GM21390 (cell line): Measurements from ENCODE around the gene TRIM6.
A peak's percentile ranks its signal among the peaks of the same experiment; 100 is the strongest.
"Not testable (repeated sequence)": the region's sequence is repeated elsewhere in the genome, so short reads cannot be mapped to it uniquely, and the experiment has no call there.

Experiments used
- ATAC-seq: cut with Tn5 transposase; IDR thresholded peaks from one replicate; pipeline ENCODE4 v1.9.1; 2021; ENCODE audit not compliant: unreplicated experiment

TRIM6 gene, protein sequence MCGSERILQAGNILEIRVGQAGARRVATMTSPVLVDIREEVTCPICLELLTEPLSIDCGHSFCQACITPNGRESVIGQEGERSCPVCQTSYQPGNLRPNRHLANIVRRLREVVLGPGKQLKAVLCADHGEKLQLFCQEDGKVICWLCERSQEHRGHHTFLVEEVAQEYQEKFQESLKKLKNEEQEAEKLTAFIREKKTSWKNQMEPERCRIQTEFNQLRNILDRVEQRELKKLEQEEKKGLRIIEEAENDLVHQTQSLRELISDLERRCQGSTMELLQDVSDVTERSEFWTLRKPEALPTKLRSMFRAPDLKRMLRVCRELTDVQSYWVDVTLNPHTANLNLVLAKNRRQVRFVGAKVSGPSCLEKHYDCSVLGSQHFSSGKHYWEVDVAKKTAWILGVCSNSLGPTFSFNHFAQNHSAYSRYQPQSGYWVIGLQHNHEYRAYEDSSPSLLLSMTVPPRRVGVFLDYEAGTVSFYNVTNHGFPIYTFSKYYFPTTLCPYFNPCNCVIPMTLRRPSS

DNA sequence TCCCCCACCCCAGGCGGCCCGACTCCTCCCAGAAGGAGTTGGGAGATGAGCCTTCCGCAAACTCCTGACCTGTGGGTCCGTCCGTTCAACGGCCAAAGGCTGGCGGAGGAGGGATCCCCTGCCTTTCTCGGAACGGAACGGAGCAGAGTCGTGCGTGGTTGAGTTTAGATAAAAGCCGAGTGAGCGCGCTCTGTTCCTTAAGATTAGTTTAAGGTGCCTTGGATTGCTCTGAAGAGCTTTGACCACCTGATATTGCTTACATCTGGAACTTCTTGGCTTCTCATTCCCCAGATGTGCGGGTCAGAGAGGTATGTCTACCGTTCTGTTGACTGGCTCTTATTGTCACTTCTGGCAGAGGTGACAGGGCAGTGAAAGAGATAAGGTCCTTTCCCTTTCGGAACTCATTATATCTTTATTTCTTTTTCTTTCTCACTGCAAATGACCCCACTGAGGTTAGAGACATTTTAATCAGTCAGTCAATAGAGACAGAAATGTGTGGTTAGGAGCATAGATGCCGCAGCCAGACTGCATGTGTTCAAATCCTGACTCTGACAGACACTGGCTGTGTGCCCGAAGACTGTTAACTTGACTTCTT is at the start of gene TRIM6:
TSS of gene TRIM6 (plus strand) at position 31 of the 595 bp plus-strand sequence. CDS start at position 292, 261 bp downstream.
- ATAC-seq: peak; percentile 44

DNA sequence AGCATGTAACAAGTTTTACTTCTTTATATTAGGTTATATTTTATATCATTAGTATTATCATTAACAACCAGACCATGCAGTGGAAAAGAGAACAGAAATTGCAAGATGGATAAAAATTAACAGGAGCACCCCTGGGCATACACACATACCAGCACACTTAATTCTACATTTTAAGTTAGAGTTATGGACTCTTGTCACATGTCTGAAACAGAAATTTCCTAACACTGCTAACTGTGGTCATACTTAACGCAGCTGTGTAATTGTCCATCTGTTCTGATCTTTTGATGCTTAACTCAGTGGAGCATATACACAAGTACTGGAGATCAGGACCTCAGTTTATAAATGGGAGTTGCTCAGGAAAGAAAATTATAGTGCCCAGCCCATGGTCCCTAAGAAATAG is 48.5 kb upstream of the TRIM6 start:
- no peak for ATAC-seq

DNA sequence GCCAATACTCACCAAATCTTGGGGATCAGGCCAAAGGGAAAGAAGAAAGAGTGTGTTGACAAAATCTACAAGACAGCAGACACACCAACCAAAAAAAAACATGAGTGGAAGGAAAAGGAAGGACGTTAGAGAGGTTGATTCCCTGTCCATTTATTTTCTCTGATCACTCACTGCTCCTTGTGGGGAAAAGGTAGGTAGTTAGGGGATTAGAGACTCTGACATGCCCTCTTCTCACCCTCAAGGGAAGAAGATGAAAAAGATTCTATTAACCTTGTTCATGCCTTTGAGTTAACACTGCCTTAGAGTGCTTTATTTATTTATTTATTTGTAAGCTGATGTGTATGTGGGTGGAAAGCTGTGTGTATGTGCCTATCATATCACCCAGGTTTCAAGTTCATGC is 48.0 kb upstream of the TRIM6 start, which contains the start of gene OR52H1:
TSS of gene OR52H1 (minus strand) at position 101 of the 400 bp plus-strand sequence. CDS start 3,035 bp downstream, outside the sequence.
- no peak for ATAC-seq

DNA sequence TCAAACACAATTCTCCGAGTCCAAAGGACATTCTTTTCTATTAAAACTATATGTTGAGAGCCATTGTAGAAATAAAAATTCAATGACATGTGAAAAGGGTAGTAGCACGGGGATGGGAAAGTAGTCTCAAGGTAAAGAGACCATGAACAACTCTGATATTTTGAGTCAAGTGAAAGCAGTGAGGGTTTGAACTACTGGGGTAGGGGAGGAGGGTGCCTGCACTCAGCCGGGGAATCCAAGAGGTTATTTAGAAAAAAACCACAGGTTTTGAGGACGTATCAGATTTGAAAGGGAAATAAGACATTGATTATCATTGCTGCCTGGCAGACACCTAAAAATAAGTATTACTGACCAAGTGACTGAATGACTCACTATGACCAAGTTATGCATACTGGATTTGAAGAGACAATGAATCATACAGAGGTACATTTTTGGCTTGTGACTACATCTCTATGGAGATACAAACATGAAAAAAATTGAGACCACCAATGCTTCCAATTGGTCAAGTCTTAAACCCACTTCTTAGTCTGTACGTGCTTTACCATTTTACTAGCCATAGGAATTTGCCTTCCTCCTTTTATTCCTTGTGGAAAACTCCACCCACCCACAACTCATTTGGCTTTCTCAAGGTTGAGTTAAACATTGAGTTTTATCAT is 45.9 kb upstream of the TRIM6 start:
- ATAC-seq: peak; percentile 63

DNA sequence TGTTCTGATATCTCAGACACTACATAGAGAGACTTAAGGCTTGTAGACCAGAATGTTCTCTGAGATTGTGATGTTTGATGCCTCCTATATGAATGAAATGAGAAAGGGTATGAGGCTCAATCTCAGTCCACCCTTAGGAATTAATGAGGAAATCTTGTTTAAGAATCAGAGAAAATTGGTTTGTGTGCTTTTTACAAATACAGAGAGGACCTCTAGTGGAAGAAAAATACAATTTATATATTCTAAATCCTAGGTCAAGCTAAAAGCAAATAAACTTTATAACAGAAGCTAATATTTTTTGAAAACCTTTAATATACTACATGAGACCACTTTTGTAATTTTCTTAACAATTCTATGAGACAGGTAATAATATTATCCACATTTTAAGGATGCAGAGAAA is 43.1 kb upstream of the TRIM6 start:
- no peak for ATAC-seq

DNA sequence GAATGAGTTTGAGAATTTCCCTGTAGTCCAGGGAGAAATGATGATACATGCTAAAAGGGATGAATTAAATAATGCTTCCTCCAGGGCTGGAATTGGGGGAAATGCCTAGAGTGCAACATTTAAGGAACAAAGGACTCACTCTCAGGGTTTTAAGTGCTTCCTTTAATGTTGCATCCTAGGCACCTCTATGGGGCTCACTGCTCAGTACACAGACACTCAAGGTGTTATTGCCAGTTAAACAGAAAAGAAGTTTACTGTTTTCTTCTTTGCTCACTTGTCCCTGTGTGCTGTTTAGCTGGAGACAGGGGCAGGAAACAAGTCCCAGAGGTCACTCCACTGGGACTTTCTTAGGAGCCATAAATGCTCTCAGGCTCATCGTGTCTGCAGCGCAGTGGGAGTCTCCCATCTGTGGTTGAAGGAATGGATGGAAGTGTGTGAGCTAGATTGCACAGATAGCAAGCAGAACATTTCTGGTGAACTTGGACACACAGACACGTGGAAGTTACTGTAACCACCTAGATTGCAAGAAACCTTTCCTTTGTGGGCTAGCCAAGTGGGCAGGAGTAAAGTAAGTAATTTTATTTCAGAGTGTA is 39.7 kb upstream of the TRIM6 start:
- no peak for ATAC-seq

DNA sequence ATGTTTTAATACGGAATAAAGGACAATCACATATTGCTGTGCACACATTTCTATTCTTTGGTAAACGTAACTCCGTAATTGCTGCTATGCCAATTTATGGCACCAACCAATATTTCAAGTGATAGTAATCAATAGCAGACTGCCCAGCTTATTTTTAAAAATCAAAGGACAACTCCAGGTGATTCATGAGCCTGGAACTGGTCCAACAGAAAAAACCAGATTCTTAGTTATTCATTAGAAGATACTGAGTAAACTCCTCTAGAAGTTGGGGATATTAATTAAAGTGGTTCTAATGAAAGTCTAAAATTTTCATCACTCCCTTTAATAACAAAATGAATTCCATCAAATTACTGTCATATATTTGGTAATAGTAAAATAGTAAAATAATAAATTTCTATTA is 38.7 kb upstream of the TRIM6 start:
- ATAC-seq: no peak

DNA sequence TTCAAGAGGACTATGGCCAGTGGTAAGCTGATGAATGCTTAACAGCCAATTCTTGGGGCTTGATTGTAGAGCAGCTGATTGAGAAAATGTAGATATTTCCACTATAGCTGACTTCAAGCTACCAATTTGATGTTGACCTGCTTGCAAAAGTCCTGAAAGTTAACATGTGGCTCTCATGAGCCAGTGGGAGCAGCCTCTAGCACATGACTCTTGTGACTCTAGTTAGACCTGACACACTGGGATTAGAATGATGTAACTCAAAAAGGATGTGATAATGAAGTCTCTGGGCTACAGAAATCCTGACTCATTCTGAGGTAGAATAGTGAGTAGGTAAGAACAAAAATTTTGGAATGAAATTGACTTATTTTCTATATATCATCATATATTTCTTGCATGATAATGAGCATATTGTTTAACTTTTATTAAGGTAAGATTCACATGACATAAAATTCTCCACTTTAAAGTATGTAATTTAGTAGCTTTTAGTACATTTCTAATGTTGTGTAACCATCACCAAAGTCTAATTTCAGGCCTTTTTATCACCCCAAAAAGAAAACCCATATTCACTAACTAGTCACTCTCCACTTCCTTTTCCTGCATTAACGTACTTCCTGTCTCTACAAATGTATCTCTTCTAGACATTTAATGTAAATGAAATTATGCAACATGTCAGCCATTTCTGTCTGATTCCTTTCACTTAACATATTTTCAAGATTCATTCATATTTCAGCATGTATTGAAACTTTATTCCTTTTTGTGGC is 32.0 kb upstream of the TRIM6 start:
- ATAC-seq: no peak

DNA sequence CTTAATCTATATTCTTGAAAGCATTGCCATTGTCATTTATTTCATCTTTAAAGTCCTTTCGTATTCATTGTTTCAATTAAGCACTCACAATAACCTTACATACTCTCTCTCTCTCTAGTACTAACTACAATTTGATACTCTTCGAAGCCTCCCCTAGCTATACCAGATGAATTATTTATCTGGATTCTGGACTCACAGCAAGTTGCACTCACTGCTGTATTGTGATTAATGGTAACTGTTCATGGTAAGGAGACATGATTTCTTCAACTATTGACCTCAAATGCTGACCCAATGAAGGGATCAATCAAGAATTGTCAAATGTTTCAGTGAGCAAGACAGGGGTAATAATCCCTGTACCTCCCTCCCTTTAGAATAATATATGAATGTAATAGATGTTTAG is 21.8 kb upstream of the TRIM6 start:
- ATAC-seq: no peak

DNA sequence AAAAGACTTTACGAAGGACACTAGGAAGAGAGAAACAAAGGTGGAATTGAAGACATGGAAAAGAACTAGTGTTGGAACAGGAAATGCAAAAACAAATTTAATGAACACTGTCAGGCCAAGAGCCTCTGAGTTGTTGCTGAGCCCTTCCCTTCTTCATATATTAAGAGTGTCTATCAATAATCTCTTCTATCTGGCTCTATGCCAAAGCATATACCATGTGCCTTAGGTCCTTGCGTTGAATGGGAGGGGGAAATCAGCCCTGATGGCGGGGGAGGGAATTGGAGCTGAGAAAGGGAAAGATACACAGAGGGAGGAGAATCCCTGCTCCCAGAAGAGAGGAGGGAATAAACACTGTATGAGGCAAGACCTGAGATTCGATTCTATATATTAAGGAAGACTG is 21.3 kb upstream of the TRIM6 start:
- ATAC-seq: no peak

DNA sequence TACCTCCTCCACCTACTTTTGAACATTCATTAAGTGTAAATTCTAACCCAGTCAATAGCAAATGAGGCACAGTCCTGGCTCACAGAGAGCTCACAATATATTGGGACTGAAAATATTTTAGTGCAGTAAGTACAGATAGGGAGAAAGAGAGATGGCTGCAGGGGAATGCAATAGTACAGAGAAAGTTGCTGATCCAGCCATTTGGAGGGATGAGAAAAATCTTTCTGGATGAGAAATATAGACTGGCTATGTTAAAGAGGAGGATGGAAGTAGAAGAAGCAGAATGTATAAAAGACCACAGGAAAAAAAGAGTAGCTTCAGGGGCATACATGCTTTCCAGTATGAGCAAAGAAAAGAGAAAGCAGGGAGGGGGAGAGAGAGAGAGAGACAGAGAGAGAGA is 19.3 kb upstream of the TRIM6 start:
- no peak for ATAC-seq

DNA sequence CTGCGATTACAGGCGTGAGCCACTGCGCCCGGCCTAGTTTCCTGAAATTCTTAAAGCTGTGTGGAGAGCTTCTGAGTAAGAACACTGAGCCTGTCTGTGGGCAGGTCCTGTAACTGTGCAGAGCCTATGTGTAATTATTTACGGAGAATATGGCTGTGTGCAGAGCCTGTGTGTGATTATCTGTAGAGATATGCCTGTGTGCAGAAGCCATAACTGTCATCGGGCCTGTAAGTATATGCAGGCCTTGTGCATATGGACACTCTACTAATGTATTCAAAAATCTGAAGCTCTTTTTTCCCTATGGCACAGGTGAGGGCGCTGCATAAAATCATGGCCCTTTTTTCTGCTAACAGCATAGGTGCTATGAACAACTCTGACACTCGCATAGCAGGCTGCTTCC is 15.9 kb upstream of the TRIM6 start, which contains the start of gene OR52B6:
TSS of gene OR52B6 (plus strand) at position 301 of the 400 bp plus-strand sequence. CDS start at position 301, 0 bp downstream.
- ATAC-seq: no peak

DNA sequence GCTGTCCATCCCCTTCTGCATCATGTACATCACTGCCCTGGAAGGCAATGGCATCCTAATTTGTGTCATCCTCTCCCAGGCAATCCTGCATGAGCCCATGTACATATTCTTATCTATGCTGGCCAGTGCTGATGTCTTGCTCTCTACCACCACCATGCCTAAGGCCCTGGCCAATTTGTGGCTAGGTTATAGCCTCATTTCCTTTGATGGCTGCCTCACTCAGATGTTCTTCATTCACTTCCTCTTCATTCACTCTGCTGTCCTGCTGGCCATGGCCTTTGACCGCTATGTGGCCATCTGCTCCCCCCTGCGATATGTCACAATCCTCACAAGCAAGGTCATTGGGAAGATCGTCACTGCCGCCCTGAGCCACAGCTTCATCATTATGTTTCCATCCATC is 15.4 kb upstream of the TRIM6 start:
- ATAC-seq: no peak

DNA sequence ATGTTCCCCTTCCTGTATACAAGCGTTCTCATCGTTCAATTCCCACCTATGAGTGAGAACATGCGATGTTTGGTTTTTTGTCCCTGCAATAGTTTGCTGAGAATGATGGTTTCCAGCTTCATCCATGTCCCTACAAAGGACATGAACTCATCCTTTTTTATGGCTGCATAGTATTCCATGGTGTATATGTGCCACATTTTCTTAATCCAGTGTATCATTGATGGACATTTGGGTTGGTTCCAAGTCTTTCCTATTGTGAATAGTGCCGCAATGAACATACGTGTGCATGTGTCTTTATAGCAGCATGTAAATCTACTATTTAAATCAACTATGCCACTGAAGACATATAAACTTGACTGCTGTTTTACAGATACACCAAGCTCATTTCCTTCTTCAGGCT is 12.0 kb upstream of the TRIM6 start:
- not testable (repeated sequence) for ATAC-seq

DNA sequence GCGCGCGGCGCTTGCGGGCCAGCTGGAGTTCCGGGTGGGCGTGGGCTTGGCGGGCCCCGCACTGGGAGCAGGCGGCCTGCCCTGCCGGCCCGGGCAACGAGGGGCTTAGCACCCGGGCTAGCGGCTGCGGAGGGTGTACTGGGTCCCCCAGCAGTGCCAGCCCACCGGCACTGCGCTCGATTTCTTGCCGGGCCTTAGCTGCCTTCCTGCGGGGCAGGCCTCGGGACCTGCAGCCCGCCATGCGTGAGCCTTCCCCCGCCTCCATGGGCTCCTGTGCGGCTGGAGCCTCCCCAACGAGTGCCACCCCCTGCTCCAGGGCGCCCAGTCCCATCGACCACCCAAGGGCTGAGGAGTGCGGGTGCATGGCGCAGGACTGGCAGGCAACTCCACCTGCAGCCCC is 6.5 kb upstream of the TRIM6 start:
- ATAC-seq: not testable (repeated sequence)

DNA sequence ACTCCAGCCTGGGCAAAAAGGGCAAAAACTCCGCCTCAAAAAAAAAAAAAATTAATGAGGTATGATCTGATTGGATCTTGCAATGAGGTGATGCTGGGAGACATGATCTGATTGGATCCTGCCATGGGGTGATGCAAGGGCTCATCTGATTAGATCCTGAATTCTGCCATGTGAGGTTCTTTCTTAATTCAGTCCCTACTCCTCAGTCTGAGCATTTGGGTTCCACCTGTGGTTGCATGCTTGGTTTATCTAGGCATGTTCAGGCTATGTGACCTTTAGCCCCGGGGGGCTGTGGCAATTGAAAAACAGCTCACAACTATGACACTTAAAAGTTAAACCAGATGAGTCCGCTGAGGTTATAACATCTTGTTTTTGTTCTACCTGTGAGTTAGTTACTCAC is 4.8 kb upstream of the TRIM6 start:
- no peak for ATAC-seq

DNA sequence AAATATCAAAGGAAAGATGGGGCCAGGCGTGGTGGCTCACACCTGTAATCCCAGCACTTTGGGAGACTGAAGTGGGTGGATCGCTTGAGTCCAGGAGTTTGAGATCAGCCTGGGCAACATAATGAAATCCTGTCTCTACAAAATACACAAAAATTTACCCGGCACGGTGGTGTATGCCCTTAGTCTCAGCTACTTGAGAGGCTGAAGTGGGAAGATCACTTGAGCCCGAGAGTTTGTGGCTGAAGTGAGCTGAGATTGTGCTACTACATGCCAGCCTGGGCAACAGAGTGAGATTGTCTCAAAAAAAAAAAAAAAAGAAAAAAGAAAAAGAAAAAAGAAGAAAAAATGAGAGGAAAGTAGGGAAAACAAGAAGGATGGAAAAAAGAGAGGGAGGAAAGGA is 3.8 kb upstream of the TRIM6 start:
- ATAC-seq: no peak

DNA sequence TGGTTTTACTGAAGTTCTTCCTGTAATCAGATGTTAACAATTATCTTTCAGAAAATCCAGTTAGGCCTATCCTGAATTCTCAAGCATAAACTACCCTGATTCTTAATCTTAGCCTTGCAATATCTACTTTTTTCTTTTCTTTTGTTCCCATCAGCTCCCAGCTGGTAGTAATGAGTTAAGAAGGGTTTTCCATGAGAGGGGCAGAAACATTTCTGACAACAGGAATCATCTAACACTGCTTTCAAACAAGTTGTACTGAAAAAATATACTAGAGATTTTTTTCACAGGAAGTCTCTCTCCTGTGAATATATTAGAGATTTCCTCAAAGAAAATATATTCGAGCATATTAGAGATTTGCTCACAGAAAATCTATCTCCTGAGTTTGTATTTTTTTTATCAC is 3.3 kb upstream of the TRIM6 start:
- ATAC-seq: no peak

DNA sequence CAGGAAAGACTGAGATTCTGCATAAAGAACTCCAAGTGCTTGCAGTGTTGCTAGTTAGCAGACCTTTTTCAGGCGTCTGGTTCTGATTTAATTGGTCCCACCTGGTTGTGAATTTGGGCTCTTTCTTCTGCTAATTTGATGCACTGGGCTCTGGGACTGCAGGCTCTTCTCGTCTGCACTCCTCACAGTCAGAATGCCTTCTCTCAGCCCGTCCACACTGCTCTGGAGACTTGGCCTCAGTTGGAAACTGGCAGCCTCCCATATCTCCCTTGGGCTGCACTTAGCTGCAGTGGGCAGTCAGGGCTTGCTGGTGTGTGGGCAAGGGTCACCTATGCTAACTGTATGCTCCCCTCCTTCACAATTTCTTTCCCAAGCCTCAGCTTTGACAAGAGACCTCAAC is 1.5 kb downstream of the TRIM6 start:
- no peak for ATAC-seq

DNA sequence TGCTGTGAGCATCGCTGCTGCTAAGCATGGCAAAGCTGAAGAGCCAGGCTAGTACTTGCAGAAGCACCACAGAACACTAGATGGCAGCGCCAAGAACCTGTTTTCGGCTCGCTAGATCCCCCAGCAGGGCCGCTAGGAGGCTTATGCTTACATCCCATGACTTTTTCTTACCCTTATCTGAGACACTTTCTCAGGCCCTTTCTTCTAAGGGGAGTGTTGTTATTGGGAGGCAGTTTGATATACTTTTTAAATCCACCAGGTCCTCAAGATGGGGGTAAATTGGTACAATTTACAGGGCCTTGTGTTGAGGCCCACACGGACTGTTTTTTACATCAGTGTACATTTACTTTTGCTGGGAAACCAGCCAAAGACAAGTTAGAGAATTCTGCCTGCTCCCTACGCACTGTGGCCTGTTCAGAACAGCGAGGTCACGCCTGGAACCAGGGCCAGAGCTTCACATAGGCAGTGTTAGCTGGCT is 4.0 kb downstream of the TRIM6 start:
- peak; percentile 84 for ATAC-seq
